ENCODE results near the gene CEP170B.

CEP170B gene

DNA sequence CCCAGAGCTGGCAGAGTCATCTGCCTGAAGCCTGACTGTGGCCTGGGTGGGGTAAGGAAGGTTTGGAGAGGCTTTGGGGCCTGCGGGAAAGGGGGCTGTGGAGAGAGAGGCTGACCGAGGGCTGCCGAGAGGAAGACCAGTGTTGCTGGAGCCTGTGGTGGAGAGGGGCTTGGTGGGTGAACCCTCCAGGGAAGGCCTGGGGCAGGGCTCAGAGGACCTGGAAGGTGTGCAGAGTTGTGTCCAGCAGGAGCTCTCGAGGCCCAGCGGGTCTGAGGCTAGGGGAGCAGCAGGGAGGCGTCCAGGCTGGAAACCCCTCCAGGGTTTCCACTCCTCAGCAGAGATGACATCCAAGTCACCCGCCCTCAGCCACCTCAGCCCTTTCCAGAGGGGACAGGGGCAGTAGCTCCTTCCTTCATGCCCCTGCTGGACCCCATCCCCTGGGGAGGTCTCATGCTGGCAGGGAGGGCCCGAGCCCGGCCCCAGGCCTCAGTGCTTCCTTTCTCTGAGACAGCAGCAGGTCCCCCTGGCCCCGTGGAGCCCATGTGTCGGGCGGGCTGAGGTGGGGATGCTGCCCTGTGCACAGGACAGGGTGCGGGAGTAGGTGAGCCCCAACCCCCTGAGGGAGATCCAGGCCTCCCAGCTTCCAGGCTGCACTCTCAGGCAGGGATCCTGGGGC is 8.4 kb downstream of the CEP170B start:
- no peaks in the 10 kb centered on the region for H3K79me2 ChIP-seq (ENCODE audit: insufficient read depth, low read length)
- H3K9me3 ChIP-seq (ENCODE audit: low read length) = no peaks in the 10 kb centered on the region
- H3K36me3 ChIP-seq (ENCODE audit: insufficient read depth, low read length) = no peaks in the 10 kb centered on the region
- H3K27ac ChIP-seq (ENCODE audit: low read depth, low read length, poor library complexity, severe bottlenecking) = no peak overlapping the region
- no peak overlapping the region for H3K4me3 ChIP-seq (ENCODE audit: low read depth, low read length, poor library complexity, severe bottlenecking)
- no peaks in the 10 kb centered on the region for H3F3A ChIP-seq (ENCODE audit: insufficient read depth, low read length)
- H3K9me2 ChIP-seq (ENCODE audit: low read depth, low read length) = no peaks in the 10 kb centered on the region
- no peaks in the 10 kb centered on the region for H4K20me1 ChIP-seq (ENCODE audit: insufficient read depth, low read length)
- peaks cover 9% of the 10 kb centered on the region for H3K27me3 ChIP-seq (ENCODE audit: insufficient read depth, low read length)
- H3K9ac ChIP-seq (ENCODE audit: low read length) = no peak overlapping the region
- TF ChIP-seq, protein P1, sequence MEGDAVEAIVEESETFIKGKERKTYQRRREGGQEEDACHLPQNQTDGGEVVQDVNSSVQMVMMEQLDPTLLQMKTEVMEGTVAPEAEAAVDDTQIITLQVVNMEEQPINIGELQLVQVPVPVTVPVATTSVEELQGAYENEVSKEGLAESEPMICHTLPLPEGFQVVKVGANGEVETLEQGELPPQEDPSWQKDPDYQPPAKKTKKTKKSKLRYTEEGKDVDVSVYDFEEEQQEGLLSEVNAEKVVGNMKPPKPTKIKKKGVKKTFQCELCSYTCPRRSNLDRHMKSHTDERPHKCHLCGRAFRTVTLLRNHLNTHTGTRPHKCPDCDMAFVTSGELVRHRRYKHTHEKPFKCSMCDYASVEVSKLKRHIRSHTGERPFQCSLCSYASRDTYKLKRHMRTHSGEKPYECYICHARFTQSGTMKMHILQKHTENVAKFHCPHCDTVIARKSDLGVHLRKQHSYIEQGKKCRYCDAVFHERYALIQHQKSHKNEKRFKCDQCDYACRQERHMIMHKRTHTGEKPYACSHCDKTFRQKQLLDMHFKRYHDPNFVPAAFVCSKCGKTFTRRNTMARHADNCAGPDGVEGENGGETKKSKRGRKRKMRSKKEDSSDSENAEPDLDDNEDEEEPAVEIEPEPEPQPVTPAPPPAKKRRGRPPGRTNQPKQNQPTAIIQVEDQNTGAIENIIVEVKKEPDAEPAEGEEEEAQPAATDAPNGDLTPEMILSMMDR (IDR thresholded peaks at IDR 0.05; ENCODE audit: low read length) = no peak
- TF ChIP-seq EZH2 (IDR thresholded peaks at IDR 0.05; ENCODE audit: borderline replicate concordance, low read length) = no peak
- no peak overlapping the region for H3K4me2 ChIP-seq (ENCODE audit: low read length)
- H3K4me1 ChIP-seq (ENCODE audit: insufficient read depth, low read length, severe bottlenecking) = no peaks in the 10 kb centered on the region
- H2AFZ ChIP-seq (ENCODE audit: low read length) = no peak overlapping the region

DNA sequence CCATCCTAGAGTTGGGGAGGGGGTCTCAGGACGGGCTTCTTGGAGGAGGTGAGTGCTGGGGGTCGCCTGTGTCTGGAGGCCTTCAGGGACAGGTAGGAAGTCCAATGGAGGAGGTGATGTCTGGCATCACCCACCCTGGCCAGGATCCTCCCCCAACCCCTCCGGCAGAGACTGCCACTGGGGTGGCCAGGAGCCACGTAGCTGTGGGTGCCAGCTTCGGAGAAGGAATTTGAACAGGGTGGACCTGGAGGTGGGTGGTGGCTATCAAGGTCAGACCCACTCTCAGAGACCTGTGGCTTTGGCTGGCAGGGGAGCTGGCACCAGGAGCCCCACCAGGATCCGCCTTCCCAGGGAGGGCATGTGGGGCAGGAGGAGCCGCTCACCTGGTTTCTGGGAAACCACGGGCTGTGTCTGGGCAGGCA is 9.1 kb downstream of the CEP170B start:
- Histone ChIP-seq H3K79me2 (ENCODE audit: insufficient read depth, low read length) (no peaks in the 10 kb centered on the region), H3K4me2 (ENCODE audit: low read length) (no peak overlapping the region), H3K9ac (ENCODE audit: low read length) (no peak overlapping the region), H3K9me3 (ENCODE audit: low read length) (no peaks in the 10 kb centered on the region), H3F3A (ENCODE audit: insufficient read depth, low read length) (no peaks in the 10 kb centered on the region), H3K9me2 (ENCODE audit: low read depth, low read length) (no peaks in the 10 kb centered on the region), H4K20me1 (ENCODE audit: insufficient read depth, low read length) (no peaks in the 10 kb centered on the region), H3K36me3 (ENCODE audit: insufficient read depth, low read length) (no peaks in the 10 kb centered on the region), H3K4me1 (ENCODE audit: insufficient read depth, low read length, severe bottlenecking) (no peaks in the 10 kb centered on the region), H2AFZ (ENCODE audit: low read length) (no peak overlapping the region), H3K4me3 (ENCODE audit: low read depth, low read length, poor library complexity, severe bottlenecking) (no peak overlapping the region), H3K27ac (ENCODE audit: low read depth, low read length, poor library complexity, severe bottlenecking) (no peak overlapping the region), H3K27me3 (ENCODE audit: insufficient read depth, low read length) (peaks cover 4% of the 10 kb centered on the region; the same call in 1 of the 2 replicates)
- no peak for TF ChIP-seq EZH2 (IDR thresholded peaks at IDR 0.05; ENCODE audit: borderline replicate concordance, low read length)
- TF ChIP-seq, protein P1 (IDR thresholded peaks at IDR 0.05; ENCODE audit: low read length) = no peak

DNA sequence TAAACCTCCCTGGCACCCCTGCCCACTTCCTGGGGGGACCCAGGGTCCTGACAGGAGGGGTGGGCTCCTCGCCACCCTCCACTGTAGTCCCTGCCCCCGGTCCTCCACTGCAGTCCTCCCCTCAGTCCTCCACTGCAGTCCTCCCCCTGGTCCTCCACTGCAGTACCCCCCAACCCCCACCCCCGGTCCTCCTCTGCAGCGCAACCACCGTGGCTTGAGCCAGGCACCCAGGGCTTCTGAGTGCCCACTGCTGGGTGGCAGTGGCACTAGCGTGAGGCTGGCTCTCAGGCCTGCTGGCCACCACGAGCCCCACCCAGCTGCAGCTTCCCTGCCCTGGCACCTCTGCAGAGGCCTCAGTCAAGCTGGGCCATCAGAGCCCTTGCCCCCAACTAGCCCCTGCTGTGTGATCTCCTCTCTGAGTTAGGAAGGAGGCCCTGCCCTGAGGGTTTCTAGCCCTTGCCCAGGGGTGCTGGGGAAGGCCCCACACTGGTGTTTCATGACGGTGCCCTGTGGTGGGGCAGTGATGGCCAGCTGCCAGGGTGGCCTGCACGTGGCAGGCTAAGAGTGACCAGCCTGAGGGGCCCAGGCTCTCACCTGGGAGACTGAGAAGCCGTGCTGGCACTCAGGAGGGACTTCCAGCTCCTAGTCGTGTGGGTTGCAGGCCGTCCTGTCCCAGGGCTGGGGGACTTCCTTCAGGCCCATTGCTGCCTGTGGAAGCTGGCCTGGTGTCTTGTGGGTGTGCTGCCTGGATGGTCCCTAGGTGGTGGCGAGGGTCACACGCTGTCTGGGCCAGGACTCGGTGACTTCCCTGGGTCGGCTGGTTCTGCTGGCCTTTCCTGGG is 9.7 kb downstream of the CEP170B start:
- Histone ChIP-seq H3K9me2 (ENCODE audit: low read depth, low read length) (no peaks in the 10 kb centered on the region), H3K27ac (ENCODE audit: low read depth, low read length, poor library complexity, severe bottlenecking) (no peak overlapping the region)

More for the DNA sequence above, 9.7 kb downstream of the CEP170B start:
- no peaks in the 10 kb centered on the region for H3K9me3 ChIP-seq (ENCODE audit: low read length)
- no peaks in the 10 kb centered on the region for H3K4me1 ChIP-seq (ENCODE audit: insufficient read depth, low read length, severe bottlenecking)
- H2AFZ ChIP-seq (ENCODE audit: low read length) = no peak overlapping the region
- H3K4me3 ChIP-seq (ENCODE audit: low read depth, low read length, poor library complexity, severe bottlenecking) = no peak overlapping the region
- H3K27me3 ChIP-seq (ENCODE audit: insufficient read depth, low read length) = no peaks in the 10 kb centered on the region
- no peaks in the 10 kb centered on the region for H3F3A ChIP-seq (ENCODE audit: insufficient read depth, low read length)
- no peaks in the 10 kb centered on the region for H3K79me2 ChIP-seq (ENCODE audit: insufficient read depth, low read length)
- no peak overlapping the region for H3K4me2 ChIP-seq (ENCODE audit: low read length)
- H3K9ac ChIP-seq (ENCODE audit: low read length) = no peak overlapping the region
- TF ChIP-seq, protein P1 (IDR thresholded peaks at IDR 0.05; ENCODE audit: low read length) = no peak
- H3K36me3 ChIP-seq (ENCODE audit: insufficient read depth, low read length) = no peaks in the 10 kb centered on the region
- no peaks in the 10 kb centered on the region for H4K20me1 ChIP-seq (ENCODE audit: insufficient read depth, low read length)
